Central memory CD8-positive, alpha-beta T cell (primary cell): ENCODE results near the gene TPCN2.
"Not testable (repeated sequence)": the region's sequence is repeated elsewhere in the genome, so short reads cannot be mapped to it uniquely, and the experiment has no call there.

Experiments used
- ATAC-seq: fragments of 150-1000 bp; cut with Tn5 transposase; replicated peaks from 2 replicates; pipeline ENCODE4 v1.10.0; 2022; ENCODE audit warnings: mild to moderate bottlenecking, moderate FRiP score, moderate number of reproducible peaks; ENCODE audit not compliant: poor library complexity, severe bottlenecking; ENCODE audit errors: extremely low read depth
- DNase-seq, 2 donors: peaks; one replicate each; pipeline ENCODE4 v3.0.0; 2021; ENCODE audit warnings: low spot score in 2 of 2
- H3K27ac Mint-ChIP-seq: one replicate; pipeline ENCODE4 v1.8.0; 2022; ENCODE audit warnings: low read depth, mild to moderate bottlenecking, moderate library complexity, mixed read lengths
- H3K27me3 Mint-ChIP-seq: one replicate; pipeline ENCODE4 v1.8.0; 2022; ENCODE audit warnings: mixed read lengths
- H3K36me3 Mint-ChIP-seq: one replicate; pipeline ENCODE4 v1.8.0; 2022; ENCODE audit warnings: mild to moderate bottlenecking, moderate library complexity, mixed read lengths; ENCODE audit not compliant: insufficient read depth
- H3K4me1 Mint-ChIP-seq: one replicate; pipeline ENCODE4 v1.8.0; 2022; ENCODE audit warnings: mixed read lengths
- H3K4me3 Mint-ChIP-seq: one replicate; pipeline ENCODE4 v1.8.0; 2022; ENCODE audit warnings: mild to moderate bottlenecking, moderate library complexity, mixed read lengths
- H3K9me3 Mint-ChIP-seq: one replicate; pipeline ENCODE4 v1.8.0; 2022; ENCODE audit warnings: mixed read lengths

Gene TPCN2

DNA sequence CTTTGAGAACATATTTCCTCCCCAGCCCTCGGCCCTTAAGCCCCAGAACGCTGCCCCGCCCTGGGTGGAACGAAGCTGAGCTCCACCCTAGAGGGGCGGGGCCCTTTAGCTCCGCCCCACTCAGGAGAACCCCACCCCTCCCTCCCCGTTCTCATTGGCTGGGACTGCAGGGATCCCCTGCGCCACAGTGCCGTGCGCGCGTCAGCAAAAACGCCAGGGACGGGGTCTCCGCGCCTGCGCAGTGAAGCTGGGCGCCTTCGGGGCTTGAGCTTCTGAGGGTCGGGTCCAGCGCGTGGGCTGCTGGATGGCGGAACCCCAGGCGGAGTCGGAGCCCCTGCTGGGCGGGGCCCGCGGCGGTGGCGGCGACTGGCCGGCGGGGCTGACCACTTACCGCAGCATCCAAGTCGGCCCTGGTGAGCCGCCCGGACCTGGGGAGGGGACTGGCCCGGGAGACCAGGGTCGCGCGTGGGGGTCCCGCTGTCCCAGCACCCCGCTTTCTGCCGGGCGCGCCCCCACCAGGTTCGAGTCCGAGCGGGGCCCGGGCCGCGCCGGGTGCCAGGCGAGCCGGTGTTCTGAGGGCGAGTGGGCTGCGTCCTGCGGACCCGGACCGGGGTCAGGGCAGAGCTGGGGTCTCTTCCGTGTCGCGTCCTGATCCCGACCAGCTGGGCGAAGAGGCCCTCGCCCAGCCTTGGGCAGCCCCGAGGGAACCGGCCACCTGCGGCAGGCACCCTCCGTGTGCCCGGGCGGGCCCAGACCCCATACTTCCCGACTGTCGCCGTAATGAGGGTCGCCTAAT lies at the start of gene TPCN2:
Gene TPCN2, plus strand, starts transcription at position 239 of the 796 bp plus-strand sequence. Its CDS starts 66 bp downstream, at position 305.
- H3K9me3 Mint-ChIP-seq = no peaks in the 10 kb centered on the region
- ATAC-seq = peak; percentile 95
- H3K27me3 Mint-ChIP-seq = no peaks in the 10 kb centered on the region
- H3K4me3 Mint-ChIP-seq = peak within 1 kb of the TSS; percentile 78
- H3K36me3 Mint-ChIP-seq = no peaks in the 10 kb centered on the region
- DNase-seq = peak; percentile 77 to 84
- peak within 1 kb of the TSS; percentile 86 for H3K27ac Mint-ChIP-seq
- peaks cover 15% of the 10 kb centered on the region for H3K4me1 Mint-ChIP-seq

DNA sequence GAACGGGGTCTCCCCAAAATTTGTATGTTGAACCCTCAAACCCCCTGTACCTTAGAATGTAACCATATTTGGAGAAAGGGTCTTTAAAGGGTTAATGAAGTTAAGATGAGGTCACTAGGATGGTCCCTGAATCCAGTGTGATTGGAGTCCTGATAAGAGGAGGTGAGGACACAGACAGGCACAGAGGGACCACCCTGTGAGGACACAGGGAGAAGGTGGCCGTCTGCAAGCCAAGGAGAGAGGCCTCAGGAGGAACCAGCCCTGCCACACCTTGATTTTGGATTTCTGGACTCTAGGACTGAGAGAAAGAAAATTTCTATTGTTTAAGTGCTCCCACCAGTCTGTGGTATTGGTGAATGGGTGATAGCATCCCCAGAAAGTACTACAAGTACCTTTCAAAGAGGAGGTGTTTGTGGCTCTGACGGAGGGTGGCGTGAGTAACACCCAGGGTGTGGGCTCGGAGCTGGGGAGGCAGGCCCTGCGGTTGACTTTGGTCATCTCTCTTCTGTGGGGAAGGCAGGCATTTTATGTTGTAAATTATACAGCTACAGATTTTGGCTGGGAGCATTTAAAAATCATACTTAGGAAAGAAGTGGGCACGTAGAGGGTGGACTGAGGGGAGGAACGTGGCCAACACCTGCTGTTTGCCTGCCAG lies 49.5 kb upstream of the TPCN2 start:
- H3K36me3 Mint-ChIP-seq = no peaks in the 10 kb centered on the region
- DNase-seq (no peak), ATAC-seq (peak; percentile 32)
- H3K27ac Mint-ChIP-seq = no peak overlapping the region
- H3K4me3 Mint-ChIP-seq = no peak overlapping the region
- no peaks in the 10 kb centered on the region for H3K9me3 Mint-ChIP-seq
- no peaks in the 10 kb centered on the region for H3K4me1 Mint-ChIP-seq
- H3K27me3 Mint-ChIP-seq = peaks cover 33% of the 10 kb centered on the region

DNA sequence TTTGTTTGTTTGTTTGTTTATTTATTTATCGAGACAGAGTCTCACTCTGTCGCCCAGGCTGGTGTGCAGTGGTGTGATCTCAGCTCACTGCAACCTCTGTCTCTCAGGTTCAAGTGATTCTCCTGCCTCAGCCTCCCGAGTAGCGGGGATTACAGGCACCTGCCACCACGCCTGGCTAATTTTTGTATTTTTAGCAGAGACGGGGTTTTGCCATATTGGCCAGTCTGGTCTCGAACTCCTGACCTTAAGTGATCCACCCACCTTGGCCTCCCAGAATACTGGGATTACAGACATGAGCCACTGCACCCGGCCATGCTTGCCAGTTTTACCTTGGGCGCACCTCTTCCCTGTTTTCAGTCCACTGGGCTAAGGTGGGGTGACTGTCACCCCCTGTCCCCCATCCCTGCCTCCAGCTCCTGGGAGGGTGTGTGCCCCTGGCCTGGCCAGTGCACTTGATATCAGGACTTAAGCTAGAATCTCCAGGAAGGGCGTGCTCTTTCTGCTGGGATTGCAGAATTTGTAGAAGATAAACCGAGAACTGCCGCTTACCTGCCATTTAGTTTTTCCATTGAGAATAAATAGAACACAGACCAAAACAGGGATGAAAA lies 48.9 kb upstream of the TPCN2 start:
- H3K4me1 Mint-ChIP-seq, DNase-seq, H3K4me3 Mint-ChIP-seq, H3K27ac Mint-ChIP-seq, H3K36me3 Mint-ChIP-seq, H3K9me3 Mint-ChIP-seq, ATAC-seq: not testable (repeated sequence)
- peaks cover 32% of the 10 kb centered on the region for H3K27me3 Mint-ChIP-seq

DNA sequence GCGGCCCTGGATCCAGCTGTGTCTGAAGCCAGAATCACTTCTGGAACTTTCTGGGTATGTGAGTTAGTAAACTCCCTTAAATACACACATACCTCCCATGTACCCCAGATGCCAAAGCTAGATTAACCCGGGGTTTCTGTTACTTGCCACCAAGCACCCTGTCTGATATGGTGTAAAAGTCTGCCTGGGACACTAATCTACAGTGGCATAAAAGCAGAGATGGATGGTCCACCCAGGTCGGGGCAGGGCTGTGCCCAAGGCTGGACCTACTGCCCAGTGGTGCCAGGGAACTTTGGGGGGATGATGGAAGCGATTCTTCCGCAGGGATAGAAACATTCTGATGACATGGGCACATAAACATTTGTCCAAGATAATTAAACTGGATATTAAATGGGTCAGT lies 48.3 kb upstream of the TPCN2 start:
- no peak overlapping the region for H3K27ac Mint-ChIP-seq
- H3K27me3 Mint-ChIP-seq = peaks cover 37% of the 10 kb centered on the region

DNA sequence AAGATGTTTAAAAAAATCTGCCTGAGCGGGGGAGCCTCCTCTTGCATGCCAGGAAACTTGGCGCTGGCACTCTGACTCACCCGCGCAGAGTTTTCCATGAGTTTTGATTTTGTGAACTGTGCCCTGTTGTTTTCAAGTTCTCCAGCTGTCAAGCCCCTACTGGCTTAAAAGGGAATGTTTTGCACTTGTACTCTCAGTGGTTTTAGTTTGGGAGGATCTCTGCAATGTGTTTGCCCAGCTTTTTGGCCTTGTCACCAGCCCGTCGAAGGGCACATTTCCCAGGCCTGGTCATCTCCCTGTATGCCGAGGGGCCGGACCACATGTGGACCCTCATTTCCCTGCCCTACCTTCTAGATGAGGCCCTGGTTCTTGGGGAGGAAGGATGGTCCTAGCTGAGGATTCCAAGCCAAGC lies 47.9 kb upstream of the TPCN2 start:
- Mint-ChIP-seq H3K27me3 (peaks cover 42% of the 10 kb centered on the region), H3K36me3 (no peaks in the 10 kb centered on the region), H3K27ac (no peak overlapping the region), H3K4me1 (no peaks in the 10 kb centered on the region), H3K9me3 (no peaks in the 10 kb centered on the region), H3K4me3 (no peak overlapping the region)
- no peak for ATAC-seq
- DNase-seq = no peak

More for the DNA sequence above, 48.3 kb upstream of the TPCN2 start:
- H3K9me3 Mint-ChIP-seq = no peaks in the 10 kb centered on the region
- no peak for ATAC-seq
- H3K36me3 Mint-ChIP-seq = no peaks in the 10 kb centered on the region
- no peak overlapping the region for H3K4me3 Mint-ChIP-seq
- no peak for DNase-seq
- no peaks in the 10 kb centered on the region for H3K4me1 Mint-ChIP-seq

DNA sequence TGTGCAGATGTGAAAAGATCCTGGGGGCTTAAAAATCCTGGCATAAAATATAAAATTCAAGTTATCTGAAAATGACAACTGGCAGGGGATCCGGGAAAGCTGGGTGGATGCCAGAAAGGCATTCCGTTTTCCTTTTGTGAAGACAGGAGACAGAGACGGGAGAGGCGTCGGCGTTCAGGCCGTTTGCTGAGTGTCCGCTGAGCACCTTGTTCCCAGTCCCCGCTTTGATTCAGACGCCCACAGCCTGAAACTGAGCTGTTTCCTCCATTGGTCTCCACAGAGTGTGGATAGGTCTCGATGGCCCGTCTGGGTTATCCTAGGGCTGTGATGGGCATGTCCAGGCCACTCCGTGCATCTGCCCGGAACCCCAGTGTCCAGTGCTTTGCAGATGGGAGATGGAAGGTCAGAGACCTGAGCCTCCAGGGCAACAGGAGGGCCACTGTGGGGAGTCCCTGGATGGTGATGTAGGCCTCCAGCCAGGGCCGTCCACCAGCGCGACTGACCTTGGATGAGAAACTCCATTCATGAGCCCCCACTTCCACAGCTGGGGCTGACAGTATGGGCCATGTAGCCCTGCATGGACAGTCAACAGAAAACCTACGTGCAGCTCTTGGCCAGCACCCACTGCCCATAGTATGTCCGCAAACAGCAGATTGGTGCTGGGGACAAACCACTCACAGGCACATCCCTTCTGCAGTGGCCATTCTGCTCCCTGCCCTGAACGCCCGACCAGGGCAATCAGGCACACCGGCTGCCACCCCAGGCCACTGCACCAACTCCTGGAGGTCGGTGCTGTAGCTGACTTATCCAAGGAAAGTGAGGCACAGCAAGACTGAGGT lies 47.3 kb upstream of the TPCN2 start:
- Mint-ChIP-seq H3K27me3 (peaks cover 37% of the 10 kb centered on the region), H3K4me3 (no peak overlapping the region), H3K9me3 (no peaks in the 10 kb centered on the region), H3K36me3 (no peaks in the 10 kb centered on the region), H3K27ac (no peak overlapping the region), H3K4me1 (no peaks in the 10 kb centered on the region)
- no peak for DNase-seq
- no peak for ATAC-seq

DNA sequence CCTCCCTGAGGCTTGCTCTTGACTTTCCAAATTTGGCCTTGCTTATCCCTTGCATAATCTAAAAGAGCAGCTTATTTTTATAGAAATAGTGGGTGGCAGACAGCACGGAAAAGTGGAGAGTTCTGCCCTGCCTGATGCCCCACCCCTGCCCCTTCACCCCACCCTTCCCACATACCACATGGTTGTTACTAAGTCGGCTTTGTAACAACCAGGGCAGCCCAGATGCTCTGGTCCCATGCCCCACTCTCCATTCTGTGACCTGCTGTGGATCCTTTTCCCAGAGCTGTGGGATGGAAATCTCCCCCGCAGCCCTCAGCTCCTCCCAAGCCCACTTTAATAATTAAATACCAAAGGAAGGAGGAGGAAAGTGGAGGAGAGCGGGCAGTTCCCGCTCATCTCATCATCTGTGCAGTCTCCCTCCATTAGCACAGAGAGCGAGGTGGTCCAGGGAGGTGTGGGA lies 46.6 kb upstream of the TPCN2 start:
- no peak overlapping the region for H3K27ac Mint-ChIP-seq
- H3K4me3 Mint-ChIP-seq = no peak overlapping the region
- ATAC-seq = no peak
- H3K27me3 Mint-ChIP-seq = peaks cover 30% of the 10 kb centered on the region
- no peak for DNase-seq
- no peaks in the 10 kb centered on the region for H3K4me1 Mint-ChIP-seq
- H3K9me3 Mint-ChIP-seq = no peaks in the 10 kb centered on the region
- no peaks in the 10 kb centered on the region for H3K36me3 Mint-ChIP-seq

DNA sequence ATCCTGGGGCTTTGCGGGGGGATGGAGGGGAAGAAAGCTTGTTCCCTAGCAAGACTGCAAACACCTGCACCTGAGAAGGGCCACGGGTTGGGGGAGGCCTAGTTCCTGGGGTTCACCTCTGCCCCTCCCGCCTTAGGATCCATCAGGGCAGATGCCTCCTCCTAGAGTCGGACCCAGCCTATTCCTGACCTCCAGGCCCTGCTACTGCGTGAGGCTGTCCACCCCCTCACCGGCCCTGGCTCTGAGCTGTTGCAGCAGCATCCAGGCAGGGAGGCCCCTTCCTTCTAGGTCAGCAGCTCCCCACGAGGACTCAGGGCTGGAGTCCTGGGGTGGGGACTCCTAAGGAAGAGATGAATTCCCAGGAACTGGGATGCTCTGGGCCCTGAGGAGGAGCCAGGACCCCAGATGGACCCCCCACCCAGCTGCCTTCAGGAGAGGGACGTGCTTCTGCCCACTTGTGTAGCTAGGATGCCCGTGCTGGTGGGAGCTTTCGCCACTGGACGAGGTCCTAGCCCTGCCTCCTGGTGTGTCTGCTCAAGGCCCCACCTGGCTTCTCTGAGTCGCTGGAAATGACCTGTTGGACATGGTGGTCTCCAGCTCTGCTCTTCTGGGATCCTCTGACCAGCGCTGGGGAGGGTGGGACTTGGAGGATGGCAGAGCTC lies 46.0 kb upstream of the TPCN2 start:
- H3K36me3 Mint-ChIP-seq = no peaks in the 10 kb centered on the region
- no peaks in the 10 kb centered on the region for H3K9me3 Mint-ChIP-seq
- H3K27ac Mint-ChIP-seq = no peak overlapping the region
- ATAC-seq = no peak
- no peak for DNase-seq
- H3K4me3 Mint-ChIP-seq = no peak overlapping the region
- H3K27me3 Mint-ChIP-seq = peaks cover 25% of the 10 kb centered on the region
- H3K4me1 Mint-ChIP-seq = no peaks in the 10 kb centered on the region

DNA sequence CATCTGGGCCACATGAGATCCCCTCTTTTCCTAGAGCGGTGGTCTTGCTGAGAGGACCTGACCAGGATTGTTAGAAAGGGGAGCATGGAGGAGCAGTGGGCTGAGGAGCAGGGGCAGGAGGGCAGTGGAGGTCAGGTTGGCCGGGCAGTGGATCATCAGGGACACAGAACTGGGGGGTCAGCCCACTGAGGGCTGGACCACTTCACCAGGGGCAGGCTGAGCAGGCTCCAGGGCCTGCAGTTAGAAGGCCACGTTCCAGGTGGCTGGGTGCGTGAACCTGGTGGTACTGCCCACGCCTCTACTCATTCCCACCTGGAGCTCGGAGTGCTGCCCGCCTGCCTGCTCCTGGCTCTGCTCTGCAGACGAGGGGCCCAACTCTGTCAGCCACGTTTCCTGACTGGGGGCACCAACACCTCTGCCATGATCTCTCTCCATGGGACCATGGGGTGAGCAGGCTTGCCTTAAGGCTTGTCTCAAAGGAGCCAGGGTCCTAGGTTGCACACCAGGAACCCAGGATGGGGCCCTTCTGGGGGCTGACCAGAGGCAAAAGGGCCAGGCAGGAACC lies 45.3 kb upstream of the TPCN2 start:
- Mint-ChIP-seq H3K4me3 (no peak overlapping the region), H3K36me3 (no peaks in the 10 kb centered on the region), H3K4me1 (no peaks in the 10 kb centered on the region), H3K27me3 (peaks cover 24% of the 10 kb centered on the region), H3K9me3 (no peaks in the 10 kb centered on the region), H3K27ac (no peak overlapping the region)
- ATAC-seq = no peak
- DNase-seq = no peak

DNA sequence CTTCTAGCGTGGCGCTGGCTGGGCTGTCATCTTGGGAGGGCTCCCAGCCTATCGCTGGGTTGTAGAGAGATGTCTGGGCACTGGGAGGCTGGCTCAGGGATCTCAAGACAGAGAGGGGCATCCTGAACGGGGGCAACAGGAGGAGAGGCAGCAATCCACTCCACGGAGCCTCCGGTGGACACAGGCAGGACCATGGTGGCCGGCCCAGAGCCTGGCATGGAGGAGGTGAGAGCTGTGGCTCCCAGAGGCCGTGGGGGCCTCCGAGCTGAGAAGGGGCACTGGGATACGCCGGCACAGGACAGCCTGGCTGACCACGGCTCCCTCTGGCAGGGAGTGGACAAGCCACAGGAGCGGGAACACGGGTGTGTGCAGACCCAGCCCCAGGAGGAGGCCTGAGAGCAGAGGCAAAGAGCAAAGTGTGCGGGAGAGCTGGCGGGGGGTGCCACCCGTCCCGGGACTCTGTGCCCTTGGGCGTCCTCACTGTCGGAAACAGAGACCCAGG lies 44.8 kb upstream of the TPCN2 start:
- H3K4me1 Mint-ChIP-seq = no peaks in the 10 kb centered on the region
- no peak overlapping the region for H3K27ac Mint-ChIP-seq
- no peak for ATAC-seq
- no peaks in the 10 kb centered on the region for H3K36me3 Mint-ChIP-seq
- no peak for DNase-seq
- H3K9me3 Mint-ChIP-seq = no peaks in the 10 kb centered on the region
- peaks cover 23% of the 10 kb centered on the region for H3K27me3 Mint-ChIP-seq
- no peak overlapping the region for H3K4me3 Mint-ChIP-seq

DNA sequence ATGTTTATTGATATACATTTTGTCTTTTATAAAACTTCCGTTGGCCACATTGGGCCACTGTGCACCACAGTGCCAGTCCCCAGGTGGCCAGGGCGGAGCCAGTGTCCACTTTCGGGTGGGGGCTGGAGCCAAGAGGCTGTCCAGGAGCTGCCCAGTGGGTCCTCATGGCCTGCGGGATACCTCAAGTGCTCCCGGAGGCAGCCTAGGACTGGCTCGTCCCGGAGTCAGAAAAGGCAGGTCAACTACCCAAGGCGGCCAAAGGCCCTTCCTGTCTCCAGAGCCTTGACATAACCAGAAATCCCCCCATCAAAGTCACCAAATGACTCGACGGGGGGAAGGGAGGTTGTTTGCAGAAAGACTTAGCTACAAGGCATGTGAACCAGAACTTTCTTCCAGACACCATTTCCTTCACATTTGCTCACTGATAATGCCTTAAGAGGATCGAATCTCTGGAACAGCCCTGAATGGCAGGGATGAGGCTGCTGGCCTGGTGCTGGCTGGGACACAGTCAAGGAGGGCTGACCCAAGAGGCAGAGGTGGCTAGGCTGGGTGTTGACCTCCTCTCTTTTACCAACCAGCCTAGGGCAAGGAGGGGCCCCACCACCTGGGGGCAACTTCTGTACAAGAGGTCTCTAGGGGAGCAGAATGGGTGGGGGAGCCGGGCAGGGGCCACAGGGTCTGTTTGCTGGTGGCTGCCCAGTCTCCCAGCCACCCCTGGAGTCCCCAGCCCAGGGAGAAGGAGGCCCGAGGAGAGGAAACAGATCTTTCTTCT lies 44.1 kb upstream of the TPCN2 start:
- Mint-ChIP-seq H3K36me3 (no peaks in the 10 kb centered on the region), H3K27me3 (peaks cover 22% of the 10 kb centered on the region), H3K9me3 (no peaks in the 10 kb centered on the region)

More for the DNA sequence above, 44.1 kb upstream of the TPCN2 start:
- DNase-seq = no peak
- Mint-ChIP-seq H3K4me3 (no peak overlapping the region), H3K27ac (no peak overlapping the region), H3K4me1 (no peaks in the 10 kb centered on the region)
- ATAC-seq = no peak
